Right atrium auricular region (tissue), 2 donors: Measurements from ENCODE around the gene ENC1. TPM values are rescaled to one million over a fixed set of nuclear protein-coding genes. Genes with fewer than 3 reads are reported as not detected.

Experiments used
- DNase-seq: peaks from one replicate; pipeline ENCODE4 v3.0.0-alpha.2; 2019; ENCODE audit warnings: low spot score
- H3K27ac ChIP-seq, 2 donors: fragments of 200-600 bp; sonication (generic); 1 replicate in 1 of 2; 2 replicates in 1 of 2; pipeline ENCODE4 v1.5.1; 2016 to 2019
- H3K27me3 ChIP-seq, 2 donors: fragments of 200-600 bp; sonication (generic); one replicate each; pipeline versions ENCODE4 v1.5.1 to v1.6.0; 2017 to 2019
- H3K36me3 ChIP-seq: fragments of 200-600 bp; sonication (generic); one replicate; pipeline ENCODE4 v1.5.1; 2016
- H3K4me1 ChIP-seq, 2 donors: fragments of 200-600 bp; sonication (generic); one replicate each; pipeline versions ENCODE4 v1.5.1 to v1.6.0; 2017 to 2019
- H3K4me3 ChIP-seq, 2 donors: fragments of 200-600 bp; sonication (generic); 1 replicate in 1 of 2; 2 replicates in 1 of 2; pipeline ENCODE4 v1.5.1; 2017 to 2019; ENCODE audit warnings: mild to moderate bottlenecking in 1 of 2, moderate library complexity in 1 of 2
- H3K9me3 ChIP-seq, 2 donors: fragments of 200-600 bp; sonication (generic); one replicate each; pipeline ENCODE4 v1.5.1; 2019
- total RNA-seq, 2 donors: library from RNA; depleted of rRNA; stranded (reverse); fragments of >200 nt; gene quantifications; one replicate each; pipeline ENCODE4 v1.1.0, GENCODE V29; 2016
- TF ChIP-seq, protein P1 (sequence below), 2 donors: fragments of 200-600 bp; sonication (generic); IDR thresholded peaks; one replicate each; pipeline ENCODE4 v1.5.1; 2019; ENCODE audit warnings: antibody characterized with exemption in 2 of 2

The ENC1 gene
- total RNA-seq, 2 donors from 2014 or later, result 5.0 to 18.5 TPM

DNA sequence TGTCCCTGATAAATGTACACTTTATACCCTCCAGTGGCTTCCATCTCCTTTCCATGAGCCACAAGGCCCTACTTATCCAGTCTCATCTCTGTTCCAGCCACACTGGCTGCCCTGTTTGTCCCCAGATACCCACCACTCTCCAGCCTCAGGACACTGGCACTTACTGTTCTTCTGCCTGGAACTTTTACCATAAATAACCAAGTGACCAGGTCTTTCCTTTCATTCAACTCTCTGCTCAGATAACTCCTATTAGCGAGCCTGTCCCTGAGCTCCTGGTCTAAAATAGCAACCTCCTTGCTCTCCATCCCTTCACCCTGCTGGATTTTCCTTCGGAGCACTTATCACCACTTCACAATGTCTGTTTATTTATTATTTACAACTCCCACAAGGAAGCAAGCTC, 16.6 kb upstream of the ENC1 start:
- H3K4me1 ChIP-seq, result no peaks in the 10 kb centered on the region
- no peaks in the 10 kb centered on the region for H3K27me3 ChIP-seq
- no peak overlapping the region for H3K27ac ChIP-seq
- no peak for DNase-seq
- no peaks in the 10 kb centered on the region for H3K36me3 ChIP-seq
- no peaks in the 10 kb centered on the region for H3K9me3 ChIP-seq
- TF ChIP-seq, protein P1, sequence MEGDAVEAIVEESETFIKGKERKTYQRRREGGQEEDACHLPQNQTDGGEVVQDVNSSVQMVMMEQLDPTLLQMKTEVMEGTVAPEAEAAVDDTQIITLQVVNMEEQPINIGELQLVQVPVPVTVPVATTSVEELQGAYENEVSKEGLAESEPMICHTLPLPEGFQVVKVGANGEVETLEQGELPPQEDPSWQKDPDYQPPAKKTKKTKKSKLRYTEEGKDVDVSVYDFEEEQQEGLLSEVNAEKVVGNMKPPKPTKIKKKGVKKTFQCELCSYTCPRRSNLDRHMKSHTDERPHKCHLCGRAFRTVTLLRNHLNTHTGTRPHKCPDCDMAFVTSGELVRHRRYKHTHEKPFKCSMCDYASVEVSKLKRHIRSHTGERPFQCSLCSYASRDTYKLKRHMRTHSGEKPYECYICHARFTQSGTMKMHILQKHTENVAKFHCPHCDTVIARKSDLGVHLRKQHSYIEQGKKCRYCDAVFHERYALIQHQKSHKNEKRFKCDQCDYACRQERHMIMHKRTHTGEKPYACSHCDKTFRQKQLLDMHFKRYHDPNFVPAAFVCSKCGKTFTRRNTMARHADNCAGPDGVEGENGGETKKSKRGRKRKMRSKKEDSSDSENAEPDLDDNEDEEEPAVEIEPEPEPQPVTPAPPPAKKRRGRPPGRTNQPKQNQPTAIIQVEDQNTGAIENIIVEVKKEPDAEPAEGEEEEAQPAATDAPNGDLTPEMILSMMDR (IDR thresholded peaks at IDR 0.05), result no peak
- H3K4me3 ChIP-seq, result no peak overlapping the region

DNA sequence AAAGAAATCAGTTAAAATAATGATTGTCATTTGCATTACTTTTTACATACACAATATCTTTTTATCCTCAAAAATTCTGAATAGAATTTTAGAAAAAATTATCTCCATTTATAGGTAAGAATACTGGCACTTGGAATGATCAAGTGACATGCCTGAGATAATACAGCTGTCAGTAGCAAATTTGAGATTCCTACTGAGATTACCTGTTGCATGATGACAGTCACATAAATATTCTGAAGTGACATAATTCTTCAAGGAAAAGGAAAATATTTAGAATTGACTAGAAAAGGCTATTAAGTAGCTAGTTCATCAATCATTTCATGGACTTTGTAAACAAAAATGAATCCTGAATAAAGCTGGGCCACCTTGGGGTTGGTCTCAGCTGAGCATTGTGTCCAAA, 15.2 kb upstream of the ENC1 start:
- TF ChIP-seq, protein P1 (IDR thresholded peaks at IDR 0.05), result no peak
- no peak for DNase-seq
- H3K4me3 ChIP-seq, result no peak overlapping the region

DNA sequence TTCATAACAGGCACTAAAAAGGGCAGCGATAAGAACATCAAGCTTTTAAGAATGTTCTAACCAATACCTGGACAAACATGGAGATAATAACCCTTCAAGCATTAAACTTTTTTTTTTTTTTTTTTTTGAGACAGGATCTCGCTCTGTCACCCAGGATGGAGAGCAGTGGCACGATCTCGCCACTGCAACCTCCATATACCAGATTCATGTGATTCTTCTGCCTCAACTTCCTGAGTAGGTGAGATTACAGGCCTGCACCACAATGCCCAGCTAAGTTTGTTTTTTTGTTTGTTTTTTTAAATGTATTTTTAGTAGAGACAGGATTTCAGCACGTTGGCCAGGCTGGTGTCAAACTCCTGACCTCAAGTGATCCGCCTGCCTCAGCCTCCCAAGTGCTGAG, 14.7 kb upstream of the ENC1 start:
- TF ChIP-seq, protein P1 (IDR thresholded peaks at IDR 0.05), result no peak
- H3K4me1 ChIP-seq, result no peaks in the 10 kb centered on the region
- no peak overlapping the region for H3K27ac ChIP-seq
- H3K4me3 ChIP-seq, result no peak overlapping the region
- no peaks in the 10 kb centered on the region for H3K9me3 ChIP-seq
- no peaks in the 10 kb centered on the region for H3K36me3 ChIP-seq
- DNase-seq, result no peak
- no peaks in the 10 kb centered on the region for H3K27me3 ChIP-seq

More for the DNA sequence above, 15.2 kb upstream of the ENC1 start:
- no peaks in the 10 kb centered on the region for H3K27me3 ChIP-seq
- no peaks in the 10 kb centered on the region for H3K36me3 ChIP-seq
- H3K4me1 ChIP-seq, result no peaks in the 10 kb centered on the region
- no peak overlapping the region for H3K27ac ChIP-seq
- H3K9me3 ChIP-seq, result no peaks in the 10 kb centered on the region

DNA sequence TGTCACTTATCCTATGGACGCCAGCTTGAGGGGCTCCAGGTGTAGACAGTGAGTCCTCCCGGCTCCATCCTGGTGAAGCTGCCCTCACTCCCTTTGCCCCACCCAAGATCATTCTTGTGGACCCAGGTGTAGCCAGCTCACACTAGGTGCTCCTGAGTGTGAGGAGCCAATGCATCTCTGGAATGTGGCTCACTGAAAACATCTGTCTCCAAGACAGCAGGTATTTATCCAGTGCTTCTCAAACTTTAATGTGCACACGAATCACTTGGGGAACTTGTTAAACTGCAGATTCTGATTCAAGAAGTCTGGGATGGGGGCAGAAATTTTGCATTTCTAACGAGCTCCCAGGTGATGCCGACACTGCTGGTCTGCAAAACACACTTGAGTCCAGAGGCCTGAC, 13.5 kb upstream of the ENC1 start:
- DNase-seq, result no peak

DNA sequence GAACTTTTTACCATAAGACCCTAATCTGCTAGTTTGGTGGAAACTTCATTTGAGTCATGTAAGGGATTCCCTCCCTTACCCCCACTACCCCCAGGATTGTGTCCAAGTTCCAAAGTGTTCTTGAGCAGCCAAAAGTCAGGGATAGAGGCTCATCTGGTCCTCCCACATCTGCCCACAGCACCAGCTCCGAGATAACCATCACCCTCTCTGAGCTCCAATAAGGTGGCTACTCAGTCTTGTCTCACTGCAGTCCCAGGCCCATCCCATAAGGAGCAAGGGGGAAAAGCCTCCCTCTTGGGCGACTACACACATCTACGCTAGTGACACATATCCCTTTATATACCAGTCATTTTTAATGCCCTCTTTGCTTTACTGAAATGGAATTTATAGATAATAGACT, 12.0 kb upstream of the ENC1 start:
- DNase-seq, result no peak
- no peak overlapping the region for H3K4me3 ChIP-seq
- H3K9me3 ChIP-seq, result no peaks in the 10 kb centered on the region
- H3K4me1 ChIP-seq, result peaks cover 0 to 7% of the 10 kb centered on the region in 2 donors
- TF ChIP-seq, protein P1 (IDR thresholded peaks at IDR 0.05), result no peak
- no peak overlapping the region for H3K27ac ChIP-seq
- H3K36me3 ChIP-seq, result no peaks in the 10 kb centered on the region
- H3K27me3 ChIP-seq, result no peaks in the 10 kb centered on the region

More for the DNA sequence above, 13.5 kb upstream of the ENC1 start:
- H3K9me3 ChIP-seq, result no peaks in the 10 kb centered on the region
- no peak overlapping the region for H3K27ac ChIP-seq
- H3K36me3 ChIP-seq, result no peaks in the 10 kb centered on the region
- H3K4me1 ChIP-seq, result peaks cover 0 to 3% of the 10 kb centered on the region in 2 donors
- H3K27me3 ChIP-seq, result no peaks in the 10 kb centered on the region
- no peak overlapping the region for H3K4me3 ChIP-seq
- TF ChIP-seq, protein P1 (IDR thresholded peaks at IDR 0.05), result no peak

DNA sequence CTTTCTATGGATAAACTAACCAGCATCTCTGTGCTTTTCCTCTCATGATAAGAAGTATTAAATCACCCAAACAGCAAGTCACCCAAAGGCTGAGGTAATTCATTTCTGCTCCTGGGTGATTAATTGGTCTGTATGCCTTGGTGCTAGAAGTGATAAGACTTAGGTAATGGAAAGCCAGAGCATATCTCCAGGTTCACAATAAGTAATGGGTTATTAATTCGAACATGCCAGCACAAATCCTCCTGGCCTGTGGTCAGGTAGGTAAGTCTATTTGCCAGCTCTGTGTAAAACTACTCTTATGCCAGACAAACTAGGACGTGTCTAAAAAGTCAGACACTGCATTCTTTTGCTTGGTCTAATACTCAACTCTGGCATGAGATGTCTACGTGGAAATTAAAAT, 11.2 kb upstream of the ENC1 start:
- Histone ChIP-seq H3K36me3 (no peaks in the 10 kb centered on the region), H3K9me3 (no peaks in the 10 kb centered on the region), H3K4me3 (no peak overlapping the region), H3K27me3 (no peaks in the 10 kb centered on the region), H3K4me1 (peaks cover 0 to 7% of the 10 kb centered on the region in 2 donors), H3K27ac (no peak overlapping the region)
- DNase-seq, result no peak
- TF ChIP-seq, protein P1 (IDR thresholded peaks at IDR 0.05), result no peak
